Liver (tissue), 3 donors: ENCODE measurements around the gene DNAL4.

Experiments
- ATF3 ChIP-seq: IDR thresholded peaks from 2 replicates; pipeline ENCODE4 v1.6.1; 2016; ENCODE audit warnings: antibody characterized with exemption
- CTCF ChIP-seq: fragments of 150-350 bp; IDR thresholded peaks from 2 replicates; pipeline ENCODE4 v1.5.1; 2017; ENCODE audit warnings: improper control_type of control experiment, low read depth, low read length; ENCODE audit not compliant: missing input control
- RAD21 ChIP-seq, 2 donors: IDR thresholded peaks; 2 replicates each; pipeline ENCODE4 v1.6.1; 2016; ENCODE audit warnings: antibody characterized with exemption in 2 of 2, mild to moderate bottlenecking in 2 of 2
- donor health status: healthy.
- donor health status: healthy.

- TF ChIP-seq RAD21 (IDR thresholded peaks at IDR 0.05) (peak in 1 of 2 donors; percentile 13), CTCF (peak; percentile 24), ATF3 (no peak)
Observed at GRCh38 chr22:38732251-38732815, 61.6 kb downstream of the DNAL4 start.
